Mammary epithelial cell (primary cell): Measurements from ENCODE around the gene NOL4L.

ENCODE experiments used
- EZH2 ChIP-seq: IDR thresholded peaks from 2 replicates; pipeline ENCODE4 v1.6.1; 2012; ENCODE audit warnings: low read length, inconsistent platforms, borderline replicate concordance
- TF ChIP-seq, protein P1 (sequence below), 2 donors: IDR thresholded peaks in 1 of 2; conservative IDR thresholded peaks in 1 of 2; 2 replicates each; pipeline ENCODE4 v1.5.1; 2011 to 2012; ENCODE audit warnings: inconsistent platforms in 2 of 2, low read length in 2 of 2, mild to moderate bottlenecking in 2 of 2, control low read depth in 1 of 2, low read depth in 1 of 2; ENCODE audit not compliant: insufficient read depth in 1 of 2; ENCODE audit errors: extremely low read depth in 1 of 2

- TF ChIP-seq, protein P1, sequence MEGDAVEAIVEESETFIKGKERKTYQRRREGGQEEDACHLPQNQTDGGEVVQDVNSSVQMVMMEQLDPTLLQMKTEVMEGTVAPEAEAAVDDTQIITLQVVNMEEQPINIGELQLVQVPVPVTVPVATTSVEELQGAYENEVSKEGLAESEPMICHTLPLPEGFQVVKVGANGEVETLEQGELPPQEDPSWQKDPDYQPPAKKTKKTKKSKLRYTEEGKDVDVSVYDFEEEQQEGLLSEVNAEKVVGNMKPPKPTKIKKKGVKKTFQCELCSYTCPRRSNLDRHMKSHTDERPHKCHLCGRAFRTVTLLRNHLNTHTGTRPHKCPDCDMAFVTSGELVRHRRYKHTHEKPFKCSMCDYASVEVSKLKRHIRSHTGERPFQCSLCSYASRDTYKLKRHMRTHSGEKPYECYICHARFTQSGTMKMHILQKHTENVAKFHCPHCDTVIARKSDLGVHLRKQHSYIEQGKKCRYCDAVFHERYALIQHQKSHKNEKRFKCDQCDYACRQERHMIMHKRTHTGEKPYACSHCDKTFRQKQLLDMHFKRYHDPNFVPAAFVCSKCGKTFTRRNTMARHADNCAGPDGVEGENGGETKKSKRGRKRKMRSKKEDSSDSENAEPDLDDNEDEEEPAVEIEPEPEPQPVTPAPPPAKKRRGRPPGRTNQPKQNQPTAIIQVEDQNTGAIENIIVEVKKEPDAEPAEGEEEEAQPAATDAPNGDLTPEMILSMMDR (conservative IDR thresholded peaks at IDR 0.05 in 1 of 2, IDR thresholded peaks at IDR 0.05 in 1 of 2; ENCODE audit: extremely low read depth in 1 of 2, insufficient read depth in 1 of 2, low read depth in 1 of 2, low read length in 2 of 2) = no peak
- no peak for TF ChIP-seq EZH2
Measured at GRCh38 chr20:32396646-32397160, 188.4 kb downstream of the NOL4L start.
